G401 (cell line): ENCODE measurements around the gene TUBG2. TPM values are rescaled to one million over a fixed set of nuclear protein-coding genes. Genes with fewer than 3 reads are reported as not detected.
"Not testable (repeated sequence)": the region's sequence is repeated elsewhere in the genome, so short reads cannot be mapped to it uniquely, and the experiment has no call there.

Source experiments
- DNase-seq: peaks from one replicate; pipeline ENCODE4 v3.0.0-alpha.2; 2015; ENCODE audit warnings: low spot score
- in situ Hi-C: cut with HindIII; loops from 2 replicates; pipeline ENCODE4 v1.10.0; 2016; ENCODE audit warnings: low sequenced_read_pairs, mixed read lengths
- total RNA-seq: library from RNA; depleted of rRNA; stranded (reverse); fragments of >200 nt; shearing (Covaris generic); gene quantifications from 2 replicates; pipeline ENCODE4 v1.2.3, GENCODE V29; 2014

Gene TUBG2
- total RNA-seq, 1 experiment from 2014 or later = 3.2 TPM

- no peak for DNase-seq
- in situ Hi-C loops = no loop called here
These were observed 7.7 kb upstream of the TUBG2 start for GRCh38 chr17:42651392-42651791.

- peak; percentile 62 for DNase-seq
- in situ Hi-C loops = no loop called here
These were observed 5.6 kb upstream of the TUBG2 start for GRCh38 chr17:42653179-42654124.

- DNase-seq = no peak
- in situ Hi-C loops = no loop called here
These were observed 3.6 kb upstream of the TUBG2 start for GRCh38 chr17:42655528-42655927.

- no peak for DNase-seq
- in situ Hi-C loops = no loop called here
These were observed 1.1 kb upstream of the TUBG2 start for GRCh38 chr17:42657824-42658588.

- in situ Hi-C loops, DNase-seq: not testable (repeated sequence)
These were observed 819 bp downstream of the TUBG2 start for GRCh38 chr17:42659932-42660274.

GRCh38 chr17:42660692-42661345 is 1.7 kb downstream of the TUBG2 start:
- no peak for DNase-seq
- in situ Hi-C loops = no loop called here

- in situ Hi-C loops = loop anchor here (5.0 kb wide), 1 partner anchor 58 kb away; the partner anchor contains the start of genes RETREG3 and TUBG1
These were observed 6.5 kb downstream of the TUBG2 start for GRCh38 chr17:42665581-42666001.

GRCh38 chr17:42666126-42666525 is 7.0 kb downstream of the TUBG2 start:
- in situ Hi-C loops = loop anchor here (5.0 kb wide), 1 partner anchor 59 kb away; the partner anchor contains the start of genes RETREG3 and TUBG1
- DNase-seq = not testable (repeated sequence)

More at GRCh38 chr17:42665581-42666001, 6.5 kb downstream of the TUBG2 start:
- no peak for DNase-seq

- DNase-seq = peak; percentile 32
- in situ Hi-C loops = loop anchor here (5.0 kb wide), 1 partner anchor 60 kb away; the partner anchor contains the start of genes RETREG3 and TUBG1
These were observed 8.2 kb downstream of the TUBG2 start for GRCh38 chr17:42667088-42667951.

- in situ Hi-C loops = loop anchor here (5.0 kb wide), 1 partner anchor 62 kb away; the partner anchor contains the start of genes RETREG3 and TUBG1
These were observed 10.6 kb downstream of the TUBG2 start for GRCh38 chr17:42669705-42669976.

GRCh38 chr17:42669977-42670788 is 11.1 kb downstream of the TUBG2 start:
- DNase-seq = no peak
- in situ Hi-C loops = loop anchor here (5.0 kb wide), 1 partner anchor 63 kb away; the partner anchor contains the start of genes RETREG3 and TUBG1

More at GRCh38 chr17:42669705-42669976, 10.6 kb downstream of the TUBG2 start:
- DNase-seq = no peak

GRCh38 chr17:42670789-42671657 is 11.9 kb downstream of the TUBG2 start:
- DNase-seq = no peak
- in situ Hi-C loops = no loop called here

- DNase-seq = no peak
- in situ Hi-C loops = no loop called here
These were observed 13.0 kb downstream of the TUBG2 start for GRCh38 chr17:42672038-42672437.

GRCh38 chr17:42673266-42673884 is 14.3 kb downstream of the TUBG2 start:
- in situ Hi-C loops = no loop called here
- DNase-seq = no peak

- in situ Hi-C loops = no loop called here
- no peak for DNase-seq
These were observed 15.0 kb downstream of the TUBG2 start for GRCh38 chr17:42673885-42674754.
